Mesenchymal stem cell (in vitro differentiated cells and primary cell): Measurements from ENCODE around the gene RUNX2.

Experiments
- DNase-seq: peaks from one replicate; pipeline ENCODE4 v3.0.0-alpha.2; 2013
- H2AFZ ChIP-seq: one replicate; pipeline ENCODE4 v1.6.1; 2013; ENCODE audit warnings: low read depth, mild to moderate bottlenecking, control low read depth, inconsistent platforms, low read length, moderate library complexity
- H2AK5ac ChIP-seq: 2 replicates; pipeline ENCODE4 v1.6.1; 2013; ENCODE audit warnings: low read length, moderate library complexity, mild to moderate bottlenecking, inconsistent platforms; ENCODE audit not compliant: severe bottlenecking
- H2BK120ac ChIP-seq: one replicate; pipeline ENCODE4 v1.6.1; 2013; ENCODE audit warnings: low read depth, mild to moderate bottlenecking, inconsistent platforms, low read length, moderate library complexity
- H2BK12ac ChIP-seq, 2 experiments: one replicate each; pipeline ENCODE4 v1.6.1; 2013; ENCODE audit warnings: inconsistent platforms in 2 of 2, low read length in 2 of 2, mild to moderate bottlenecking in 2 of 2, moderate library complexity in 2 of 2, control low read depth in 1 of 2
- H2BK15ac ChIP-seq: one replicate; pipeline ENCODE4 v1.6.1; 2013; ENCODE audit warnings: mild to moderate bottlenecking, low read depth, inconsistent platforms; ENCODE audit not compliant: poor library complexity, severe bottlenecking
- H2BK5ac ChIP-seq: 2 replicates; pipeline ENCODE4 v1.6.1; 2013; ENCODE audit warnings: low read depth, mild to moderate bottlenecking, low read length, control low read depth, inconsistent platforms; ENCODE audit not compliant: poor library complexity, severe bottlenecking
- H3K14ac ChIP-seq, 2 experiments: one replicate each; pipeline ENCODE4 v1.6.1; 2013; ENCODE audit warnings: inconsistent platforms in 2 of 2, low read length in 2 of 2, control low read depth in 1 of 2, mild to moderate bottlenecking in 1 of 2, moderate library complexity in 1 of 2
- H3K18ac ChIP-seq, 2 experiments: one replicate each; pipeline ENCODE4 v1.6.1; 2013; ENCODE audit warnings: inconsistent platforms in 2 of 2, low read length in 2 of 2, control low read depth in 1 of 2, low read depth in 1 of 2, mild to moderate bottlenecking in 1 of 2
- H3K23ac ChIP-seq, 2 experiments: one replicate each; pipeline ENCODE4 v1.6.1; 2013; ENCODE audit warnings: inconsistent platforms in 2 of 2, low read length in 2 of 2, mild to moderate bottlenecking in 2 of 2, moderate library complexity in 2 of 2, control low read depth in 1 of 2
- H3K27ac ChIP-seq: 2 replicates; pipeline ENCODE4 v1.5.1; 2013; ENCODE audit warnings: mild to moderate bottlenecking, moderate library complexity, low read length, control low read depth, inconsistent platforms; ENCODE audit not compliant: poor library complexity, severe bottlenecking
- H3K27me3 ChIP-seq, 2 experiments: 2 replicates each; pipeline versions ENCODE4 v1.6.1 to v1.7.0; 2013; ENCODE audit warnings: low read length in 2 of 2, mild to moderate bottlenecking in 2 of 2, moderate library complexity in 2 of 2, control low read depth in 1 of 2, inconsistent platforms in 1 of 2; ENCODE audit not compliant: control insufficient read depth in 1 of 2, insufficient read depth in 1 of 2
- H3K36me3 ChIP-seq, 2 experiments: 2 replicates each; pipeline versions ENCODE4 v1.6.1 to v1.7.0; 2013; ENCODE audit warnings: low read length in 2 of 2, control low read depth in 1 of 2, inconsistent platforms in 1 of 2, low read depth in 1 of 2, mild to moderate bottlenecking in 1 of 2; ENCODE audit not compliant: insufficient read depth in 2 of 2, control insufficient read depth in 1 of 2
- H3K4ac ChIP-seq, 2 experiments: one replicate each; pipeline ENCODE4 v1.6.1; 2013; ENCODE audit warnings: inconsistent platforms in 2 of 2, low read length in 2 of 2, mild to moderate bottlenecking in 2 of 2, moderate library complexity in 2 of 2, control low read depth in 1 of 2, low read depth in 1 of 2
- H3K4me1 ChIP-seq: 2 replicates; pipeline ENCODE4 v1.6.1; 2013; ENCODE audit warnings: low read depth, low read length, control low read depth; ENCODE audit not compliant: control insufficient read depth, insufficient read depth
- H3K4me2 ChIP-seq: 2 replicates; pipeline ENCODE4 v1.6.1; 2013; ENCODE audit warnings: low read length, mild to moderate bottlenecking, inconsistent platforms; ENCODE audit not compliant: poor library complexity, severe bottlenecking
- H3K4me3 ChIP-seq, 2 experiments: 2 replicates each; pipeline versions ENCODE4 v1.5.1 to v1.7.0; 2013; ENCODE audit warnings: low read length in 2 of 2, mild to moderate bottlenecking in 2 of 2, control low read depth in 1 of 2, low read depth in 1 of 2; ENCODE audit not compliant: insufficient read depth in 1 of 2
- H3K79me1 ChIP-seq: replicated peaks from 2 replicates; pipeline ENCODE4 v1.6.1; 2013; ENCODE audit warnings: mild to moderate bottlenecking, control low read depth, low read length, inconsistent platforms; ENCODE audit not compliant: poor library complexity, severe bottlenecking
- H3K9ac ChIP-seq: 2 replicates; pipeline ENCODE4 v1.7.0; 2013; ENCODE audit warnings: mild to moderate bottlenecking, low read length, moderate library complexity
- H3K9me3 ChIP-seq: 2 replicates; pipeline ENCODE4 v1.7.0; 2013; ENCODE audit warnings: mild to moderate bottlenecking, low read length; ENCODE audit not compliant: control insufficient read depth
- H4K8ac ChIP-seq: one replicate; pipeline ENCODE4 v1.6.1; 2013; ENCODE audit warnings: inconsistent platforms, mild to moderate bottlenecking, low read length, moderate library complexity
- H4K91ac ChIP-seq: one replicate; pipeline ENCODE4 v1.6.1; 2013; ENCODE audit warnings: mild to moderate bottlenecking, low read length, inconsistent platforms
- WGBS: methylation state at CpG from one replicate; pipeline ENCODE4 v1.1.7; 2013; ENCODE audit warnings: mixed read lengths; 5-methylcytosine and 5-hydroxymethylcytosine counted together

RUNX2 gene

GRCh38 chr6:45665859-45666258, 337.7 kb downstream of the RUNX2 start:
- no peak overlapping the region for H4K91ac ChIP-seq

GRCh38 chr6:45666846-45667245, 338.7 kb downstream of the RUNX2 start:
- no peak for DNase-seq
- Histone ChIP-seq H3K14ac (no peak overlapping the region), H3K79me1 (peaks cover 2% of the 10 kb centered on the region), H3K27me3 (no peaks in the 10 kb centered on the region), H4K91ac (no peak overlapping the region), H3K36me3 (peaks cover 0 to 18% of the 10 kb centered on the region in 2 experiments), H3K4me2 (no peak overlapping the region), H2BK5ac (no peak overlapping the region), H2AK5ac (no peak overlapping the region), H3K18ac (no peak overlapping the region), H3K4me3 (no peak overlapping the region), H2BK15ac (no peak overlapping the region), H3K9me3 (no peaks in the 10 kb centered on the region), H2BK12ac (no peak overlapping the region), H2BK120ac (no peak overlapping the region), H3K4ac (no peak overlapping the region), H3K27ac (peak overlapping the region; percentile 30), H2AFZ (no peak overlapping the region), H3K9ac (no peak overlapping the region), H4K8ac (no peak overlapping the region), H3K4me1 (peaks cover 13% of the 10 kb centered on the region), H3K23ac (no peak overlapping the region)
- WGBS = 77% methylated on average over 2 of the region's 3 CpGs

More at GRCh38 chr6:45665859-45666258, 337.7 kb downstream of the RUNX2 start:
- WGBS = 93% methylated on average over 7 of the region's 7 CpGs
- Histone ChIP-seq H3K27ac (no peak overlapping the region), H3K4ac (no peak overlapping the region), H2BK15ac (no peak overlapping the region), H3K14ac (no peak overlapping the region), H2BK12ac (peak overlapping the region in 1 of 2 experiments; percentile 1), H3K79me1 (peaks cover 2% of the 10 kb centered on the region), H2BK120ac (no peak overlapping the region), H3K9me3 (no peaks in the 10 kb centered on the region), H2BK5ac (no peak overlapping the region), H2AK5ac (peak overlapping the region; percentile 5), H3K23ac (no peak overlapping the region), H3K36me3 (peaks cover 0 to 18% of the 10 kb centered on the region in 2 experiments), H3K4me3 (no peak overlapping the region), H3K4me1 (peaks cover 20% of the 10 kb centered on the region), H3K18ac (no peak overlapping the region), H3K27me3 (no peaks in the 10 kb centered on the region), H4K8ac (no peak overlapping the region), H3K4me2 (no peak overlapping the region), H3K9ac (no peak overlapping the region), H2AFZ (no peak overlapping the region)
- DNase-seq = no peak

- no peaks in the 10 kb centered on the region for H3K27me3 ChIP-seq
- H3K9me3 ChIP-seq = no peaks in the 10 kb centered on the region
- no peak overlapping the region for H2BK15ac ChIP-seq
- peak overlapping the region in 1 of 2 experiments; percentile 78 for H3K14ac ChIP-seq
- H3K36me3 ChIP-seq = peaks cover 0 to 18% of the 10 kb centered on the region in 2 experiments
- H3K18ac ChIP-seq = peak overlapping the region in 1 of 2 experiments; percentile 68
- H3K23ac ChIP-seq = no peak overlapping the region
- DNase-seq = no peak
- no peak overlapping the region for H3K4me2 ChIP-seq
- H2BK12ac ChIP-seq = peak overlapping the region in 1 of 2 experiments; percentile 17
- H3K4me1 ChIP-seq = peaks cover 10% of the 10 kb centered on the region
- H4K8ac ChIP-seq = peak overlapping the region; percentile 15
- peak overlapping the region; percentile 30 for H3K27ac ChIP-seq
- no peak overlapping the region for H2BK5ac ChIP-seq
- WGBS = 82% methylated on average over 6 of the region's 6 CpGs
- H2AFZ ChIP-seq = no peak overlapping the region
- peak overlapping the region; percentile 11 for H2AK5ac ChIP-seq
- H3K9ac ChIP-seq = no peak overlapping the region
- no peak overlapping the region for H3K4me3 ChIP-seq
- peak overlapping the region in 1 of 2 experiments; percentile 17 for H3K4ac ChIP-seq
- H2BK120ac ChIP-seq = no peak overlapping the region
- H3K79me1 ChIP-seq = peaks cover 2% of the 10 kb centered on the region
- H4K91ac ChIP-seq = no peak overlapping the region
Observed at GRCh38 chr6:45667300-45667699, 339.2 kb downstream of the RUNX2 start.

GRCh38 chr6:45667766-45668165, 339.6 kb downstream of the RUNX2 start:
- Histone ChIP-seq H3K4me2 (no peak overlapping the region), H2BK5ac (no peak overlapping the region), H3K27me3 (no peaks in the 10 kb centered on the region), H3K14ac (peak overlapping the region in 1 of 2 experiments; percentile 78), H3K4ac (peak overlapping the region in 1 of 2 experiments; percentile 26), H2BK15ac (no peak overlapping the region), H3K4me1 (peaks cover 10% of the 10 kb centered on the region), H2AK5ac (peak overlapping the region; percentile 46), H2AFZ (no peak overlapping the region), H2BK12ac (peak overlapping the region in 1 of 2 experiments; percentile 29), H4K91ac (peak overlapping the region; percentile 34), H2BK120ac (no peak overlapping the region), H3K23ac (no peak overlapping the region), H3K36me3 (peaks cover 0 to 18% of the 10 kb centered on the region in 2 experiments), H3K9me3 (no peaks in the 10 kb centered on the region), H3K9ac (no peak overlapping the region), H3K4me3 (no peak overlapping the region), H3K79me1 (no peaks in the 10 kb centered on the region), H3K18ac (peak overlapping the region; percentile 11 to 68), H3K27ac (no peak overlapping the region), H4K8ac (no peak overlapping the region)
- no peak for DNase-seq
- WGBS = 97% methylated on average over 5 of the region's 5 CpGs
